B cell (primary cell): ENCODE measurements around the gene FBRS. TPM values are rescaled to one million over a fixed set of nuclear protein-coding genes. Genes with fewer than 3 reads are reported as not detected.

Experiments used
- ATAC-seq: fragments of 200-7000 bp; cut with Tn5 transposase; one replicate; pipeline ENCODE4 v1.10.0; 2021; ENCODE audit warnings: low read depth, mild to moderate bottlenecking, moderate number of reproducible peaks, moderate library complexity
- CTCF ChIA-PET: fragments of 350-600 bp; sonication (Branson Sonifier 250); formaldehyde crosslinking; loops from one replicate; lab custom pipeline; 2021; ENCODE audit warnings: antibody characterized with exemption, inconsistent platforms; lab: Charles Lee
- POLR2A ChIA-PET: fragments of 350-600 bp; sonication (Branson Sonifier 250); formaldehyde crosslinking; loops from one replicate; lab custom pipeline; 2021; ENCODE audit warnings: antibody characterized with exemption; lab: Charles Lee
- DNase-seq: peaks from one replicate; pipeline ENCODE4 v3.0.0; 2013
- H2AFZ ChIP-seq: 2 replicates; pipeline ENCODE4 v1.6.1; 2012; ENCODE audit warnings: mild to moderate bottlenecking, low read depth, low read length; ENCODE audit not compliant: insufficient read depth, poor library complexity, severe bottlenecking
- H3K27ac ChIP-seq, 2 donors: 1 replicate in 1 of 2; 2 replicates in 1 of 2; pipeline ENCODE4 v1.5.1; 2012 to 2013; ENCODE audit warnings: low read length in 2 of 2, mild to moderate bottlenecking in 2 of 2, moderate library complexity in 1 of 2
- H3K27me3 ChIP-seq, 4 experiments: fragments of 200-600 bp in 1 of 4; sonication (generic) in 1 of 4; replicated peaks in 1 of 4; 1 replicate in 2 of 4; 2 replicates in 2 of 4; pipeline versions ENCODE4 v1.6.1 to v1.7.0; 2013 to 2016; ENCODE audit warnings: low read length in 3 of 4, mild to moderate bottlenecking in 2 of 4, mixed read lengths in 1 of 4, moderate library complexity in 1 of 4; ENCODE audit not compliant: insufficient read depth in 4 of 4, control insufficient read depth in 3 of 4; ENCODE audit errors: control extremely low read depth in 1 of 4
- H3K36me3 ChIP-seq, 2 experiments: replicated peaks in 1 of 2; 1 replicate in 1 of 2; 2 replicates in 1 of 2; pipeline versions ENCODE4 v1.6.1 to v1.7.1; 2013; ENCODE audit warnings: low read length in 1 of 2; ENCODE audit not compliant: insufficient read depth in 2 of 2, control insufficient read depth in 1 of 2; ENCODE audit errors: control extremely low read depth in 1 of 2, extremely low read depth in 1 of 2
- H3K4me1 ChIP-seq, 2 donors: fragments of 200-600 bp in 1 of 2; sonication (generic) in 1 of 2; 1 replicate in 1 of 2; 2 replicates in 1 of 2; pipeline versions ENCODE4 v1.5.1 to v1.6.1; 2013 to 2017; ENCODE audit warnings: low read length in 2 of 2; ENCODE audit not compliant: control insufficient read depth in 2 of 2, insufficient read depth in 2 of 2
- H3K4me2 ChIP-seq: replicated peaks from 2 replicates; pipeline ENCODE3; 2012; ENCODE audit warnings: mild to moderate bottlenecking, low read depth, low read length; ENCODE audit not compliant: poor library complexity, severe bottlenecking
- H3K4me3 ChIP-seq, 5 experiments: fragments of 200-600 bp in 1 of 5; sonication (generic) in 1 of 5; 1 replicate in 3 of 5; 2 replicates in 2 of 5; pipeline versions ENCODE4 v1.5.1 to v1.7.0; 2011 to 2016; ENCODE audit warnings: low read length in 4 of 5, mild to moderate bottlenecking in 4 of 5, low read depth in 2 of 5, control low read depth in 1 of 5, moderate library complexity in 1 of 5; ENCODE audit not compliant: insufficient read depth in 1 of 5; ENCODE audit errors: control extremely low read depth in 1 of 5, extremely low read depth in 1 of 5
- H3K79me2 ChIP-seq: fragments of 200-600 bp; sonication (generic); one replicate; pipeline ENCODE4 v1.6.0; 2016; ENCODE audit warnings: low read length; ENCODE audit not compliant: control insufficient read depth, insufficient read depth
- H3K9ac ChIP-seq: fragments of 200-600 bp; sonication (generic); 2 replicates; pipeline ENCODE4 v1.6.1; 2017; ENCODE audit warnings: mild to moderate bottlenecking, low read length, moderate library complexity
- H3K9me3 ChIP-seq, 3 donors: one replicate each; pipeline versions ENCODE4 v1.6.1 to v1.7.1; 2013; ENCODE audit warnings: low read length in 2 of 3; ENCODE audit not compliant: control insufficient read depth in 2 of 3, insufficient read depth in 1 of 3; ENCODE audit errors: control extremely low read depth in 1 of 3
- H4K20me1 ChIP-seq: 2 replicates; pipeline ENCODE4 v1.6.0; 2012; ENCODE audit warnings: mild to moderate bottlenecking, low read length; ENCODE audit not compliant: insufficient read depth, control insufficient read depth, poor library complexity, severe bottlenecking
- H3K27ac Mint-ChIP-seq: one replicate; pipeline ENCODE4 v1.8.0; 2021; ENCODE audit warnings: mixed read lengths
- H3K27me3 Mint-ChIP-seq: one replicate; pipeline ENCODE4 v1.8.0; 2021; ENCODE audit warnings: mixed read lengths
- H3K4me1 Mint-ChIP-seq: one replicate; pipeline ENCODE4 v1.8.0; 2021; ENCODE audit warnings: mixed read lengths
- H3K4me3 Mint-ChIP-seq: one replicate; pipeline ENCODE4 v1.8.0; 2021; ENCODE audit warnings: mixed read lengths
- H3K9me3 Mint-ChIP-seq: one replicate; pipeline ENCODE4 v1.8.0; 2022; ENCODE audit warnings: mixed read lengths; ENCODE audit not compliant: insufficient read depth
- EZH2 ChIP-seq: IDR thresholded peaks from 2 replicates; pipeline ENCODE4 v1.6.1; 2012; ENCODE audit warnings: borderline replicate concordance, low read depth, mild to moderate bottlenecking, moderate library complexity, low read length; ENCODE audit not compliant: insufficient read depth, poor library complexity, severe bottlenecking
- WGBS: methylation state at CpG from one replicate; pipeline ENCODE4 v1.1.5; 2013; ENCODE audit warnings: missing lambda C conversion rate; ENCODE audit not compliant: insufficient coverage; 5-methylcytosine and 5-hydroxymethylcytosine counted together
- intact Hi-C: fragments of 100-400 bp; cut with micrococcal nuclease; formaldehyde crosslinking; loops from one replicate; pipeline ENCODE4 v1.10.0; 2022
- polyA plus RNA-seq: library from polyadenylated mRNA; depleted of rRNA; stranded (reverse); fragments of >200 nt; gene quantifications from 2 replicates; pipeline ENCODE4 v1.2.3, GENCODE V29; 2012
- total RNA-seq, 2 donors: library from RNA; stranded (reverse); fragments of 120-200 nt in 1 of 2; gene quantifications; 1 replicate in 1 of 2; 2 replicates in 1 of 2; pipeline versions ENCODE4 v1.2.3 to v1.2.4, GENCODE V29; 2013 to 2022
- TF ChIP-seq, protein P1 (sequence below): fragments of 200-600 bp; IDR thresholded peaks from one replicate; pipeline ENCODE4 v1.8.0; 2022; ENCODE audit warnings: antibody characterized with exemption, mild to moderate bottlenecking

FBRS gene
- total and polyA plus RNA-seq, 2 donors (not counting 1 experiment from before 2014, with no cell fraction given): 68.3 to 194 TPM

DNA sequence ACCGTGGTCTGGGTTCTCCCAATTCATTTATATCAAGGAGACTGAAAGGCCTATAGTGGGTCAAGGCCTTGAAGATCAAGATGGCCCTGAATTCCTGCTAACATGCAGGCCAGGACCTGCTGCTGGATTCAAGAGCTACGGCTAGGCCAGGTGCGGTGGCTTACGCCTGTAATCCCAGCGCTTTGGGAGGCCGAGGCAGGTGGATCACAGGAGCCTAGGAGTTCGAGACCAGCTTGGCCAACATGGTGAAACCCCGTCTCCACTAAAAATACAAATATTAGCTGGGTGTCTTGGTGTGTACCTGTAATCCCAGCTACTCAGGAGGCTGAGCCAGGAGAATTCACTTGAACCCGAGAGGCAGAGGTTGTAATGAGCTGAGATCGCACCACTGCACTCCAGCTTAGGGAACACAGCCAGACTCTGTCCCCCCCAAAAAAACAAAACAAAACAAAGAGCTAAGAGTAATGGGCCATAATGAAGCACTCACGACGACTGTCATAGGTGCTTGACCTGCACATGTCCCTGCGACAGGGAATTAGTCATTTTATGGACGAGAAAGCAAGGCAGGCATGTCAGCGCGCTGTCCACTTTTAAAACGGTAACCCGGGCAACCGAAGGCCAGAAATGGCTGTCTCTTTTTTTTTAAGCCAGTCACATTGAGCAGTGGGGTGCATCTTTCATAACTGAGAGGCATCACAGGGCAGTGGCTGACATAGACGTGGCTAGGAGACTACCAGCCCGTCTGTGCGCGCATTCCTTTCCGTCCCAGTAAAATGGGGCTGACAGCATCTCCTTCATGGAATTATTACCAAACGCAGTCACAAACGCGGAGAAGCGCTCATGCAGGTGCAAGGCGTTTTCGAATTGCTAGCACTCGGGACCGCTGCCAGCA is 1.0 kb upstream of the FBRS start:
- peak overlapping the region; percentile 61 for H2AFZ ChIP-seq
- peak overlapping the region; percentile 97 for H3K4me3 Mint-ChIP-seq
- POLR2A ChIA-PET: no interaction called here
- DNase-seq: no peak
- H4K20me1 ChIP-seq: peaks cover 26% of the 10 kb centered on the region
- H3K27ac ChIP-seq: peak overlapping the region; percentile 67
- peaks cover 0 to 57% of the 10 kb centered on the region in 2 experiments for H3K36me3 ChIP-seq
- H3K9me3 Mint-ChIP-seq: no peaks in the 10 kb centered on the region
- peak overlapping the region; percentile 100 for H3K27ac Mint-ChIP-seq
- H3K79me2 ChIP-seq: peaks cover 27% of the 10 kb centered on the region
- ATAC-seq: no peak
- H3K27me3 ChIP-seq: no peaks in the 10 kb centered on the region
- WGBS: 32% methylated on average over 24 of the region's 32 CpGs
- peaks cover 33% of the 10 kb centered on the region for H3K4me1 Mint-ChIP-seq
- no peaks in the 10 kb centered on the region for H3K9me3 ChIP-seq
- no peaks in the 10 kb centered on the region for H3K27me3 Mint-ChIP-seq
- H3K4me1 ChIP-seq: peaks cover 25 to 40% of the 10 kb centered on the region in 2 donors
- peak overlapping the region; percentile 63 for H3K9ac ChIP-seq
- TF ChIP-seq, protein P1, sequence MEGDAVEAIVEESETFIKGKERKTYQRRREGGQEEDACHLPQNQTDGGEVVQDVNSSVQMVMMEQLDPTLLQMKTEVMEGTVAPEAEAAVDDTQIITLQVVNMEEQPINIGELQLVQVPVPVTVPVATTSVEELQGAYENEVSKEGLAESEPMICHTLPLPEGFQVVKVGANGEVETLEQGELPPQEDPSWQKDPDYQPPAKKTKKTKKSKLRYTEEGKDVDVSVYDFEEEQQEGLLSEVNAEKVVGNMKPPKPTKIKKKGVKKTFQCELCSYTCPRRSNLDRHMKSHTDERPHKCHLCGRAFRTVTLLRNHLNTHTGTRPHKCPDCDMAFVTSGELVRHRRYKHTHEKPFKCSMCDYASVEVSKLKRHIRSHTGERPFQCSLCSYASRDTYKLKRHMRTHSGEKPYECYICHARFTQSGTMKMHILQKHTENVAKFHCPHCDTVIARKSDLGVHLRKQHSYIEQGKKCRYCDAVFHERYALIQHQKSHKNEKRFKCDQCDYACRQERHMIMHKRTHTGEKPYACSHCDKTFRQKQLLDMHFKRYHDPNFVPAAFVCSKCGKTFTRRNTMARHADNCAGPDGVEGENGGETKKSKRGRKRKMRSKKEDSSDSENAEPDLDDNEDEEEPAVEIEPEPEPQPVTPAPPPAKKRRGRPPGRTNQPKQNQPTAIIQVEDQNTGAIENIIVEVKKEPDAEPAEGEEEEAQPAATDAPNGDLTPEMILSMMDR: no peak
- TF ChIP-seq EZH2: no peak
- intact Hi-C loops: loop anchor here (5.0 kb wide), 3 partner anchors 375 to 685 kb away; partner anchors contain the start of genes HIRIP3, INO80E, STX4 and TAOK2
- CTCF ChIA-PET: interaction anchor here (0.7 kb wide), 2 partner anchors 40 to 227 kb away, joined by 3 read pairs; partner anchors contain the start of gene DCTPP1
- H3K4me2 ChIP-seq: peak overlapping the region; percentile 85
- H3K4me3 ChIP-seq: peak overlapping the region; percentile 34 to 66 (median 50)
